GM21447 (cell line): ENCODE results near the gene FOS.

Source experiments
- ATAC-seq: cut with Tn5 transposase; IDR thresholded peaks from one replicate; pipeline ENCODE4 v1.9.1; 2021; ENCODE audit not compliant: unreplicated experiment

The FOS gene

DNA sequence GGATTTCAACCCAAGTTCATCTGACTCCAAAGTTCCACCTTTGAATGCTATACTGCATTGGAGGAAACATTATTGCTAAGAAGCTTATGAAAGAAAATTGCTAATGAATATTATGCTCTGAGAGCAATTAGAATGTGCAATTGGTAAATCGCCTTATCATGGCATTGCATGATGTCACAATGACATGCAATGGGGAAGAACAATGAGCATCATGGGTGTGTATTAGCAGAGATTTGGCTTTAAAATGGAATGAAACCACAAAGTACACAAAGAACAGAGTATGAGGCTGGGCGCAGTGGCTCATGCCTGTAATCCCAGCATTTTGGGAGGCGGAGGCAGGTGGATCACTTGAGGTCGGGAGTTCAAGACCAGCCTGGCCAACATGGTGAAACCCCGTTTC is 34.7 kb downstream of the FOS start:
- no peak for ATAC-seq

GRCh38 chr14:75315144-75315543 is 36.5 kb downstream of the FOS start:
- ATAC-seq = no peak

GRCh38 chr14:75317148-75317547 is 38.5 kb downstream of the FOS start:
- no peak for ATAC-seq

DNA sequence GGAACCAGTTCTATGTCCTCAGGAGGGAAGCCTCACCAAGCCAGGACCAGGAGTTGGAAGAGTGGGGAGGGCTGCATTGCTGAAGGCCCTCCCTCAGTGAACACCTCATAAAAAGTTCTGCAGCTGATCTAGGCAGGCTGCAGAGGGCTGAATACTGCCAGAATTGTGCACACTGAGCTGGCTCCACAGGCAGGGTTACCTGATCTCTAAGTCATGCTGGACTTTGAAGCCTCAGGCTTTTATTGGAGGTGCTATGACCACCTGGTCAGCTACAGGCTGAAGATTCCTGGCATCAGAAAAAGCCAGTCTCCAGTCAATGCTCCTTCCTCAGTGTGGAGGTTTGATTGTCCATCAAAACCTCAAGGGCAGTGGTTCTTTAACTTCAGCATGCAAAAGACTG is 39.7 kb downstream of the FOS start:
- no peak for ATAC-seq

- ATAC-seq = no peak
These were observed 40.4 kb downstream of the FOS start for GRCh38 chr14:75319021-75319420.

- no peak for ATAC-seq
These were observed 41.6 kb downstream of the FOS start for GRCh38 chr14:75320196-75320595.

- no peak for ATAC-seq
These were observed 44.1 kb downstream of the FOS start for GRCh38 chr14:75322746-75323145.

DNA sequence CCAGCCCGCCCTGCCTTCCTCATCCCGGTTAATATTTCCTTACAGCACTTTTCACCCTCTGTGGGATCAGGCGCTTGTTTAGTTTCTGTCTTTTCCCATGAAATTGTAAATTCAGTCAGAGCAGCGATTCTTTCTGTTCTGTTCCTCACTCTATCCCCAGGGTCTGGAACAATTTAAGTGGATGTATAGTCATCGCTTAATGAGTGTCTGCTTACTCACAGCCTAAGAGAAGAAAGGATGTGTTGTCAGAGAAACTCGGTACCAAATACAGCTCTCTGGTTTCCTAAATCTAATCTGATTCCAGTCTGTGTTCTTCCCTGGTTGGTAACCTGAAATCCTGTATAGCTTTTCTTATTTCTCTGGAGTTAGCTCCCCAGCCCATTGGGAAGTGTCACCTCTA is 44.9 kb downstream of the FOS start:
- ATAC-seq = no peak

DNA sequence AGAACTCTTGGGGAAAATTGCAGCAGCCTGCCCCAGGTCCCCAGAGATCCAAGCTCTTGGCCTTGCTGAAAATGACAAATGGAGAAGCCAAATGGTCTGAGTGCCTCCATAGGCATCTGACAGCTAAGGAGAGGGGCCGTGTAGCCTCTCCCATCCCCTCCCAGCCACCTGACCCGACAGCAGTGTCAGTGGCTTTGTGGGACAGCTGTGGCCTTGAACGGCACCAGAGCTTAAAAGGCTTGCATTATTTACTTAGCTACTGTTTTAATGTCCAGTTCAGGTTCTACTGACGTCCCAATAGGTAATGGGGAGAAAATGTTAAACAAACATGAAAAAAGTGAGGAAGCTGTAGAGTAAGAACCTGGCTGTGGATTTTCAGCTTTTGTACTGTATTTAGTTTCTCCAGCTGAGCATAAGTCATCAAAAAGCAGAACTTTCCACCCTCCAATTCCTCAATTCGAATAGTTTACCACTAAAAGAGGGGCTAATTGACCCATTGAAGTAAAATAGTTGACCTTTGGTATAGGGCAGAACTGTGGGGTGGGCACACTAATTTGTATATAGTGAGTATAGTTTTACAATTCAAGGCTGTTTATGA is 50.0 kb downstream of the FOS start:
- no peak for ATAC-seq

- ATAC-seq = no peak
These were observed 50.7 kb downstream of the FOS start for GRCh38 chr14:75329369-75329768.

- ATAC-seq = no peak
These were observed 52.8 kb downstream of the FOS start for GRCh38 chr14:75331471-75331870.
